HCT116 (cell line): ENCODE data around the gene RNASE8.

Source experiments
- ELF1 ChIP-seq: IDR thresholded peaks from 2 replicates; pipeline ENCODE4 v1.6.1; 2012; ENCODE audit warnings: low read depth, borderline replicate concordance
- EZH2 ChIP-seq: fragments of 200-600 bp; sonication (generic); IDR thresholded peaks from 2 replicates; pipeline ENCODE4 v1.6.1; 2017; ENCODE audit warnings: antibody characterized with exemption, mixed run types
- POLR2A ChIP-seq: IDR thresholded peaks from 2 replicates; pipeline ENCODE4 v1.7.0; 2011; ENCODE audit warnings: borderline replicate concordance; ENCODE audit not compliant: insufficient read depth, insufficient read length; ENCODE audit errors: extremely low read depth
- YY1 ChIP-seq: IDR thresholded peaks from 2 replicates; pipeline ENCODE4 v1.6.1; 2011; ENCODE audit warnings: low read length, low read depth, moderate library complexity, mild to moderate bottlenecking; ENCODE audit not compliant: insufficient replicate concordance; ENCODE audit errors: extremely low read depth
- TF ChIP-seq, protein P1 (sequence below), 3 experiments: fragments of 200-600 bp in 1 of 3; sonication (generic) in 1 of 3; IDR thresholded peaks in 2 of 3; conservative IDR thresholded peaks in 1 of 3; 2 replicates each; pipeline ENCODE4 v1.5.1; 2012 to 2017; ENCODE audit warnings: low read depth in 2 of 3, low read length in 2 of 3, antibody characterized with exemption in 1 of 3, borderline replicate concordance in 1 of 3, control low read depth in 1 of 3, mild to moderate bottlenecking in 1 of 3, mixed read lengths in 1 of 3, mixed run types in 1 of 3, moderate library complexity in 1 of 3; ENCODE audit not compliant: insufficient read depth in 1 of 3

DNA sequence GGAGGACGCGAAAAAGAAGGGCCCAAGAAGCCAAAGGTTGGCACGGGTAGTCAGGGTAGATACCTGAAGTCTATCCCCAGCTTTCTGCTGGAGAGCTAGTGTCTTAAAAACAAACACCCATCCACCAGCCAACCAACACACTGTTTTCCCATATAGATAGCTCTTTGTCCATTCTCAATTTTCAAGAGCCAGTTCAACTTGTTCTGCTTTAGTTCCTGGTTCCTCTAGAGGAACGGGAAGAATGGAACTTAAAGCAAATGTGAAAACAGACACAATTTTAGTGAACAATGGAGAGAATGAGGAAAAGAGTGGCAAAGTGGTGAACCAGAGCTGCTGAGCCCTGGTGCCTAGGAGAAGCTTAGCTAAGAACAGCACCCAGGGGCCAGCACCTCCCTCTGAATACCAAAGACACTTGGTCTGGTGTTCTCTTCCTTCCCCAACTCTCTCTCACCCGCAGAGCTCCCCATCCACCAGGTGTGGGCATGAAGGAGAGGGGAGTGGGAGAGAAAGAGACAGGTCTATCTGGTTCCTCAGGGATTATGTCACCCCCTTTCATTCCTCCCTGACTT lies 36.6 kb upstream of the RNASE8 start:
- no peak for TF ChIP-seq EZH2
- no peak for TF ChIP-seq ELF1
- TF ChIP-seq POLR2A, result no peak
- TF ChIP-seq, protein P1, sequence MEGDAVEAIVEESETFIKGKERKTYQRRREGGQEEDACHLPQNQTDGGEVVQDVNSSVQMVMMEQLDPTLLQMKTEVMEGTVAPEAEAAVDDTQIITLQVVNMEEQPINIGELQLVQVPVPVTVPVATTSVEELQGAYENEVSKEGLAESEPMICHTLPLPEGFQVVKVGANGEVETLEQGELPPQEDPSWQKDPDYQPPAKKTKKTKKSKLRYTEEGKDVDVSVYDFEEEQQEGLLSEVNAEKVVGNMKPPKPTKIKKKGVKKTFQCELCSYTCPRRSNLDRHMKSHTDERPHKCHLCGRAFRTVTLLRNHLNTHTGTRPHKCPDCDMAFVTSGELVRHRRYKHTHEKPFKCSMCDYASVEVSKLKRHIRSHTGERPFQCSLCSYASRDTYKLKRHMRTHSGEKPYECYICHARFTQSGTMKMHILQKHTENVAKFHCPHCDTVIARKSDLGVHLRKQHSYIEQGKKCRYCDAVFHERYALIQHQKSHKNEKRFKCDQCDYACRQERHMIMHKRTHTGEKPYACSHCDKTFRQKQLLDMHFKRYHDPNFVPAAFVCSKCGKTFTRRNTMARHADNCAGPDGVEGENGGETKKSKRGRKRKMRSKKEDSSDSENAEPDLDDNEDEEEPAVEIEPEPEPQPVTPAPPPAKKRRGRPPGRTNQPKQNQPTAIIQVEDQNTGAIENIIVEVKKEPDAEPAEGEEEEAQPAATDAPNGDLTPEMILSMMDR (IDR thresholded peaks at IDR 0.05 in 2 of 3, conservative IDR thresholded peaks at IDR 0.05 in 1 of 3; ENCODE audit: borderline replicate concordance in 1 of 3, insufficient read depth in 1 of 3, low read depth in 2 of 3, low read length in 2 of 3), result no peak
- no peak for TF ChIP-seq YY1
